ENCODE results near the gene FAM50B. TPM values are rescaled to one million over a fixed set of nuclear protein-coding genes. Genes with fewer than 3 reads are reported as not detected.

FAM50B gene
- total RNA-seq, 2 donors from 2014 or later: 9.9 to 15.6 TPM

DNA sequence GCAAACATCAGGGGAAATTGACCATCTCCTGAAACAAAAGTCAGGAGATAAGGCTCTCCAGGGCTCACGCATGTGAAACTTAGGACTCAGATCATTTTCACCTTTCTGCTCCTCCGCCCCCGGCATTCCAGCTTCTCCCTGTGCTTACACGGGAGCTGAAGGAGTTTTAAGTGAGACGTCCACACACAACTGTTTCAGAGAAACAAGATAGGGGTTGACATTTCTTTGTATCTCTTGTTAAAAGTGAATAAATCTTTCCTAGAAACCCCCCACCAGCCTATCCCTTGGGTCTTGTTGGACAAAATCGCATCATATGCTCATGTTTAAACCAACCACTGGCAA is 46.1 kb downstream of the FAM50B start:
- ATAC-seq: no peak
- no peak overlapping the region for H3K27ac ChIP-seq
- H3K27me3 ChIP-seq: no peaks in the 10 kb centered on the region
- 91 to 94% methylated on average over 6 of the region's 6 CpGs for WGBS, 2 donors
- H3K9me3 ChIP-seq: no peaks in the 10 kb centered on the region
- peaks cover 4% of the 10 kb centered on the region for H3K4me1 ChIP-seq
- no peak overlapping the region for H3K4me3 ChIP-seq
- TF ChIP-seq, protein P1, sequence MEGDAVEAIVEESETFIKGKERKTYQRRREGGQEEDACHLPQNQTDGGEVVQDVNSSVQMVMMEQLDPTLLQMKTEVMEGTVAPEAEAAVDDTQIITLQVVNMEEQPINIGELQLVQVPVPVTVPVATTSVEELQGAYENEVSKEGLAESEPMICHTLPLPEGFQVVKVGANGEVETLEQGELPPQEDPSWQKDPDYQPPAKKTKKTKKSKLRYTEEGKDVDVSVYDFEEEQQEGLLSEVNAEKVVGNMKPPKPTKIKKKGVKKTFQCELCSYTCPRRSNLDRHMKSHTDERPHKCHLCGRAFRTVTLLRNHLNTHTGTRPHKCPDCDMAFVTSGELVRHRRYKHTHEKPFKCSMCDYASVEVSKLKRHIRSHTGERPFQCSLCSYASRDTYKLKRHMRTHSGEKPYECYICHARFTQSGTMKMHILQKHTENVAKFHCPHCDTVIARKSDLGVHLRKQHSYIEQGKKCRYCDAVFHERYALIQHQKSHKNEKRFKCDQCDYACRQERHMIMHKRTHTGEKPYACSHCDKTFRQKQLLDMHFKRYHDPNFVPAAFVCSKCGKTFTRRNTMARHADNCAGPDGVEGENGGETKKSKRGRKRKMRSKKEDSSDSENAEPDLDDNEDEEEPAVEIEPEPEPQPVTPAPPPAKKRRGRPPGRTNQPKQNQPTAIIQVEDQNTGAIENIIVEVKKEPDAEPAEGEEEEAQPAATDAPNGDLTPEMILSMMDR (IDR thresholded peaks at IDR 0.05): no peak
- TF ChIP-seq POLR2A (IDR thresholded peaks at IDR 0.05): no peak
- no peak for DNase-seq
- intact Hi-C loops (cut with DNase I): no loop called here
- H3K36me3 ChIP-seq (replicated peaks in 1 of 2; ENCODE audit: insufficient read depth in 1 of 2, low read depth in 2 of 2): no peaks in the 10 kb centered on the region

DNA sequence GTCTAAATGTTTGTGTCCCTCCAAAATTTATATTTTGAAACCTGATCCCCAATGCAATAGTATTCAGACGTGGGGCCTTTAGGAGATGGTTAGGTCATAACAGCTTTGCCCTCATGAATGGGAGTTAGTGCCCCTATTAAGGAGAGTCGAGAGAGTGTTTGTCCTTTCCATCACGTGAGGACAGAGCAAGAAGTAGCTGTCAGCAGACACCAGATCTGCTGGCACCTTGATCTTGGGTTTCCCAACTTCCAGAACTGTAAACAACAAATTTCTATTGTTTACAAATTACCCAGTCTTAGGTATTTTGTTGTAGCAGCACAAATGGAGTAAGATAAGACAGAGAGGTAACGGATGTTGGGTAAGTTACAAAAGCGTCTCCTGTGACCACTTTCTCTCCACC is 46.6 kb downstream of the FAM50B start:
- TF ChIP-seq POLR2A (IDR thresholded peaks at IDR 0.05): no peak
- TF ChIP-seq, protein P1 (IDR thresholded peaks at IDR 0.05): no peak
- 84 to 87% methylated on average over 5 of the region's 5 CpGs for WGBS, 2 donors
- Histone ChIP-seq H3K27ac (no peak overlapping the region), H3K9me3 (no peaks in the 10 kb centered on the region), H3K36me3 (replicated peaks in 1 of 2; ENCODE audit: insufficient read depth in 1 of 2, low read depth in 2 of 2) (no peaks in the 10 kb centered on the region), H3K27me3 (no peaks in the 10 kb centered on the region), H3K4me1 (peaks cover 4% of the 10 kb centered on the region), H3K4me3 (no peak overlapping the region)
- intact Hi-C loops (cut with DNase I): no loop called here
- ATAC-seq (no peak), DNase-seq (no peak)

DNA sequence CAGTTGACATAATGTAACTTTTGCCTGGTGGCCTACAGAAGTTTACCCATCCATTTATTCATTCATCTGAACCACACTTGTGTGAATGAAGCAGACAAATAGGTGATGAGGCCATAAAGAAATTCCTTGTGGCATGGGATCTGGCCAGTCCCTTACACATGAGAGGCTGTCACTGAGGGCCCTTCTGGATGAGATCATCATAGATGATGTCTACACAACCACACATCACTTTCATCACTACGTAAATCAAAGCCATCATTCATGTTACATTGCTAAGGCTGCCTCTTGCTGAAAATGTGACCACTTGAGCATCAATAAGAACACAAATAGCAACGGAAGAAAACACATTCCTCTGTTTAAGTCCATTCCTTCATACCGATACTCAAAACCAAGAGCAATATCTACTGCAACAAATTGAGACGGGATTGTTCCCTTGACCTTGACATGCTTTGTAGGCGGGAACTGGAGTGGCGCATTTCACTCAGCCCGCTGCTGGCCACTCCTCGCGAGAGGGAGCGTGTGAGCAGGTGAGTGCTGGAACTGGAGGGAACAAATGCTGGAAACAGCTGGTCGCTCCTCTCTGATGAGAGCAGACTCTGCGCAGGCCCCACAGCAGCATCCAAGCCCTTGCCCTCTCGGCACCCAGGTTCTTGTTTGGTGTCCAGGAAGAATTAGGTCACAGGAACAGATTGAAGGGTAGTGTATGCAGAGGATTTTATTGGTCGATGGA is 49.3 kb downstream of the FAM50B start:
- WGBS, 2 donors: 91 to 97% methylated on average over 14 of the region's 14 CpGs
- Histone ChIP-seq H3K9me3 (no peaks in the 10 kb centered on the region), H3K27ac (no peak overlapping the region), H3K4me1 (no peaks in the 10 kb centered on the region), H3K27me3 (no peaks in the 10 kb centered on the region), H3K4me3 (no peak overlapping the region), H3K36me3 (replicated peaks in 1 of 2; ENCODE audit: insufficient read depth in 1 of 2, low read depth in 2 of 2) (no peaks in the 10 kb centered on the region)
- intact Hi-C loops (cut with DNase I): no loop called here
- DNase-seq (no peak), ATAC-seq (no peak)
- TF ChIP-seq POLR2A (IDR thresholded peaks at IDR 0.05): no peak
- TF ChIP-seq, protein P1 (IDR thresholded peaks at IDR 0.05): no peak

DNA sequence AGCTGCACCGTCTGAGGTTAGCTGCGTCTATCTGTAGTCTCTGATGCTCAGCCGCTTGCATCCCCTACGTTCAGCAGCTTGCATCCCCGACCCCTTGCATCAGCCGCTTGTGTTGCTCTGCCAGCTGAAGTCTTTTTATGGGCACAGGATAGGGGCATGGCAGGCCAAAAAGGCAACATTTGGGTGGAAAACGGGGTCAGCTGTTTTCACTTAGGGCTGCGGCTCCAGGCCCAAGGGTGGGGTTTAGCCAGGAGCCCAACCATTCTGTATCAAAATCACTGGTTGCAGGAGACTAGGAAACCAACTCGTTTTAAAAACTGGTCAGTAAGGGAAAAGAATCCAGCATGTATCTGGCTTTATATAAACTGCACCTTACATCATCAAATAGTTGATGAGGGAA is 49.9 kb downstream of the FAM50B start:
- TF ChIP-seq, protein P1 (IDR thresholded peaks at IDR 0.05): no peak
- no peak for TF ChIP-seq POLR2A (IDR thresholded peaks at IDR 0.05)
- Histone ChIP-seq H3K36me3 (replicated peaks in 1 of 2; ENCODE audit: insufficient read depth in 1 of 2, low read depth in 2 of 2) (no peaks in the 10 kb centered on the region), H3K27me3 (no peaks in the 10 kb centered on the region), H3K27ac (no peak overlapping the region), H3K9me3 (no peaks in the 10 kb centered on the region), H3K4me1 (no peaks in the 10 kb centered on the region), H3K4me3 (no peak overlapping the region)
- DNase-seq (no peak), ATAC-seq (no peak)
- intact Hi-C loops (cut with DNase I): no loop called here
- WGBS, 2 donors: 89 to 91% methylated on average over 9 of the region's 9 CpGs

DNA sequence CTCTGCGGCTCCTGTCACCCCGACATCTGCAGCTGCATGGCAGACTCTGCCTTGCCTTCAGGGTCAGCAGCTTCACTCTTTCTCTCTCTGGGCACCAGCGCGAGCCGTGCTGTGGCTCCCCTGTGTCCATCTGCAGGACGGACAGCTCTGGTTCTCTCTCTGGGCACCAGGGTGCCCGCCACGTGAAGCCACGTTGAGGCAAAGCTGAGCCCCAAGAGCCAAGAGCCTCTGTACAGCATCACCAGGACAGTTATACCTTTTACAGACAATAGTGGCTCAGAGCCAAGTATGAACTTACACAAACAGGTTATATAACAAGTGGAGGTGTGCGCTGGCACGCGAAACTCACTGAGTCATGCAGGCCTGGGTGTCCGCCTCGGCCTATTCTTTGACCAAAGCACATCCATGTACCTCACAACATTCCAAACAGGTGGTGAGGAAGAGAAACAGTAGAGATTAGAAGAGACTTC is 50.8 kb downstream of the FAM50B start:
- Histone ChIP-seq H3K36me3 (replicated peaks in 1 of 2; ENCODE audit: insufficient read depth in 1 of 2, low read depth in 2 of 2) (no peaks in the 10 kb centered on the region), H3K27ac (no peak overlapping the region), H3K4me3 (no peak overlapping the region), H3K4me1 (peaks cover 1% of the 10 kb centered on the region), H3K27me3 (no peaks in the 10 kb centered on the region), H3K9me3 (no peaks in the 10 kb centered on the region)
- TF ChIP-seq, protein P1 (IDR thresholded peaks at IDR 0.05): no peak
- TF ChIP-seq POLR2A (IDR thresholded peaks at IDR 0.05): no peak
- intact Hi-C loops (cut with DNase I): no loop called here
- no peak for ATAC-seq
- WGBS, 2 donors: 82 to 86% methylated on average over 13 to 14 of the region's 14 CpGs
- DNase-seq: no peak
